ENCODE measurements around the gene TNFRSF6B.

- TF ChIP-seq CTCF (IDR thresholded peaks at IDR 0.05; ENCODE audit: borderline replicate concordance, extremely low read depth, low read length, poor library complexity, severe bottlenecking), result no peak
- no peak for TF ChIP-seq EZH2 (IDR thresholded peaks at IDR 0.05; ENCODE audit: borderline replicate concordance, low read depth, low read length, severe bottlenecking)
These were observed 16.6 kb upstream of the TNFRSF6B start for GRCh38 chr20:63679799-63680305.
